ENCODE data around the gene LYPLA2. TPM values are rescaled to one million over a fixed set of nuclear protein-coding genes. Genes with fewer than 3 reads are reported as not detected.

Gene LYPLA2
- total and polyA plus RNA-seq, 2 of the 8 experiments (the other 6 are each of a cell fraction or from before 2014, with no cell fraction given) = 138 to 211 TPM

GRCh38 chr1:23752909-23753308 lies 38.0 kb upstream of the LYPLA2 start:
- Histone ChIP-seq H2BK20ac (ENCODE audit: low read length) (no peak overlapping the region), H3K36me3 (ENCODE audit: control insufficient read depth in 2 of 4, insufficient read depth in 4 of 4, low read length in 3 of 4) (peaks cover 38 to 73% (median 72%) of the 10 kb centered on the region in 4 experiments)
- CTCF ChIA-PET (ENCODE audit: partially characterized antibody) = interaction anchor here (1.1 to 1.4 kb wide), 4 partner anchors 9 to 44 kb away, joined by 3 to 5 read pairs (median 4); no protein-coding TSS in a partner anchor
- TF ChIP-seq USF2 (IDR thresholded peaks at IDR 0.05; ENCODE audit: low read length) (no peak), FOSL1 (IDR thresholded peaks at IDR 0.05; ENCODE audit: insufficient read depth, low read depth, low read length) (no peak), SIX5 (IDR thresholded peaks at IDR 0.05; ENCODE audit: low read depth, low read length) (no peak), SRF (IDR thresholded peaks at IDR 0.05; ENCODE audit: low read depth, low read length) (no peak), ATF2 (IDR thresholded peaks at IDR 0.05; ENCODE audit: low read length) (no peak), ZNF274 (IDR thresholded peaks at IDR 0.05; ENCODE audit: borderline replicate concordance, extremely low read depth, low read length) (no peak), ASH2L (IDR thresholded peaks at IDR 0.05; ENCODE audit: low read length) (no peak), KDM4A (IDR thresholded peaks at IDR 0.05; ENCODE audit: low read depth, low read length, severe bottlenecking) (no peak), CBX8 (IDR thresholded peaks at IDR 0.05; ENCODE audit: borderline replicate concordance, low read depth, low read length) (no peak)

More at GRCh38 chr1:23752909-23753308, 38.0 kb upstream of the LYPLA2 start:
- Histone ChIP-seq H2BK15ac (ENCODE audit: low read length) (no peak overlapping the region), H2BK5ac (ENCODE audit: low read depth, low read length) (no peak overlapping the region), H3K9me3 (ENCODE audit: insufficient read depth in 2 of 2, low read depth in 1 of 2, low read length in 1 of 2) (no peaks in the 10 kb centered on the region), H4K91ac (replicated peaks; ENCODE audit: insufficient read length, low read length) (no peak overlapping the region), H2AFZ (ENCODE audit: low read length) (no peak overlapping the region), H3K9ac (replicated peaks in 1 of 4; ENCODE audit: extremely low read depth in 1 of 4, low read depth in 3 of 4, low read length in 3 of 4) (no peak overlapping the region), H3K18ac (ENCODE audit: extremely low read depth, low read length) (no peak overlapping the region), H3K79me2 (ENCODE audit: control insufficient read depth in 1 of 2, insufficient read depth in 2 of 2, low read length in 2 of 2) (peaks cover 0 to 15% of the 10 kb centered on the region in 2 experiments; a peak in 2 of 4 replicates), H3K4ac (replicated peaks; ENCODE audit: insufficient read length, low read depth, low read length) (no peak overlapping the region), H3K79me1 (ENCODE audit: low read depth, low read length) (peaks cover 3% of the 10 kb centered on the region; the same call in 1 of the 2 replicates), H3K4me2 (ENCODE audit: insufficient read depth in 1 of 2, low read depth in 2 of 2, low read length in 2 of 2) (no peak overlapping the region), H4K5ac (ENCODE audit: insufficient read length, low read depth, low read length) (no peak overlapping the region), H3K27ac (ENCODE audit: low read depth, low read length) (no peak overlapping the region), H4K20me1 (replicated peaks in 1 of 2; ENCODE audit: control insufficient read depth in 1 of 2, insufficient read depth in 2 of 2, low read length in 2 of 2) (peaks cover 9 to 15% of the 10 kb centered on the region in 2 experiments), H3K4me3 (ENCODE audit: extremely low read depth in 1 of 4, insufficient read depth in 2 of 4, low read depth in 3 of 4, low read length in 4 of 4) (no peak overlapping the region), H3K23ac (ENCODE audit: insufficient read length) (no peak overlapping the region), H3K4me1 (replicated peaks in 1 of 4; ENCODE audit: control insufficient read depth in 3 of 4, insufficient read depth in 4 of 4, low read length in 3 of 4) (no peaks in the 10 kb centered on the region), H3K23me2 (ENCODE audit: low read depth, low read length) (no peaks in the 10 kb centered on the region), H3K27me3 (replicated peaks in 1 of 4; ENCODE audit: control insufficient read depth in 3 of 4, extremely low read depth in 1 of 4, insufficient read depth in 3 of 4, low read length in 3 of 4) (no peaks in the 10 kb centered on the region), H4K8ac (ENCODE audit: extremely low read depth, insufficient read depth, low read length) (no peak overlapping the region), H3K56ac (replicated peaks; ENCODE audit: insufficient read length, low read depth, low read length) (no peak overlapping the region), H2AK5ac (ENCODE audit: low read depth, low read length) (no peak overlapping the region), H2BK120ac (replicated peaks; ENCODE audit: low read depth, low read length) (no peak overlapping the region), H3K14ac (ENCODE audit: insufficient read length) (no peak overlapping the region), H2BK12ac (ENCODE audit: low read depth, low read length) (no peak overlapping the region)
- POLR2A ChIA-PET (ENCODE audit: partially characterized antibody) = no interaction called here
- 100% methylated on average over 1 of the region's 1 CpG; no CpG with 5 or more reads in 1 of the 2 experiments for WGBS, 2 experiments (ENCODE audit: extremely low coverage in 1 of 2, insufficient coverage in 1 of 2, insufficient read length in 1 of 2, insufficient replicate concordance in 2 of 2, low coverage in 1 of 2, low lambda C conversion rate in 2 of 2, missing lambda C conversion rate in 1 of 2)
- no peak for FAIRE-seq
- no peak for DNase-seq (ENCODE audit: low read depth in 1 of 2, low spot score in 2 of 2)

All from H1 (cell line).